A673 (cell line): Measurements from ENCODE around the gene PIMREG.

Source experiments
- CTCF ChIP-seq: fragments of 300-800, 200-600 bp; sonication (generic); conservative IDR thresholded peaks from 2 replicates; pipeline ENCODE4 v1.5.1; 2017; ENCODE audit warnings: low read depth, mild to moderate bottlenecking, antibody characterized with exemption, low read length, moderate library complexity, mixed read lengths
- EZH2 ChIP-seq: fragments of 200-600 bp; sonication (generic); IDR thresholded peaks from 2 replicates; pipeline ENCODE4 v1.6.1; 2017; ENCODE audit warnings: borderline replicate concordance, low read depth, mild to moderate bottlenecking, mixed read lengths, antibody characterized with exemption, low read length; ENCODE audit not compliant: poor library complexity, severe bottlenecking

DNA sequence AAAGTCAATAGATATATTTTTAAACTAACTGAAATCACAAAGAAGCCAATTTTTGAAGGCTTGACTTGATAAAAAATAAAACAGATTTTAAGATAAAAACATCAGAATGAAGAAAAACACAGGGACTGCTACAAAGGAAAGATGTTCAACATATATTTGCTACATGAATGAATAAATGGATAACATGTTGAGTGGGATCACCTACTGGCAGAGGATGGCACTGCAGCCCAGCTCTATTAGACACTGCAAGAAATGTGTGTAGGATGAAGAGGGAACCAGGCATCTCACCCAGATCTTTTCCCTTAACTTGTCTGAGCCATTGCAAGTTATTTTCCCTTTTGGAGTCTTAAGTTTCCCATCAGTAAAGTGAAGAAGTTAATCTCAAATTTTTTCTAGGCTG is 13.5 kb upstream of the PIMREG start:
- peak; percentile 48; the same call in 1 of the 2 replicates for TF ChIP-seq CTCF
- no peak for TF ChIP-seq EZH2
